HG02623 (cell line): ENCODE measurements around the gene ABCD3.

ENCODE experiments used
- ATAC-seq: cut with Tn5 transposase; IDR thresholded peaks from one replicate; pipeline ENCODE4 v1.9.1; 2021; ENCODE audit warnings: moderate library complexity; ENCODE audit not compliant: unreplicated experiment

ABCD3 gene

DNA sequence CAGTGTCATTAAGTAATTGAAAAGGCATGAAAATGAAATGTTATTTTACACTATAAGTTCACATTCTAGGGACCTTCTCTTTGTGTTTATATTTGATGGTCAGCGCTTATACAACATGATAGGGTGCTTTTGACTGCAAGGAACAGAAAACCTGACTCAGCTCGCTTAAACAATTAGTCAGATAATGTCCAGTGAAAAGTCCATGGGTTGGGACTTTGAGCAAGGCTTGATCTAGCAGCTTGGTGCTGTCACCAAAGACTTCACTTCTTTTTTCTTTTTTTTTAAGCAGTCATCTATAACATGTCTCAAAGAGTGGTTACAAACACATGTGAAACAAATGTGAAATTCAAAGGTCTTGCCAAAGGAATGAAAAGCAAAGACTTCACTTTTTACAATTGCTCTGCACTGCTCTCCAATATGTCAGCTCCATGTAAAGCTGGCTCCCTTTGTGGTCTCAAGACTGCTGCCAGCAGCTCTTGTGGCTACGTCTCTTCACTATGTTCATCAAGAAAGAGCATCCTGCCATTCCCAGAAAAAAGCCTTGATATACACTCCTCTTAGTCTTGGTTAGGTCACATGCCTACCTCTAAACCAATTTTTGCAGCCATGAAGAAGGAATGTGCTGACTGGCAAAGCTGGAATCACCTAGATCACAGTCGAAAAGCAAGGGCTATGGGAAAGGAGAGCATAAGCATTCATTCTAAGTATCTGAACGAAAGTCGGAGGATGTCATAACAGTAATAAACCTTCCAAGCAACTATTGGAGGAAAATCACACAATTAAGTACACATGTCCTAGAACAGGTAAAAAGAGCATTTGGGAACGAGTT, 108.2 kb downstream of the ABCD3 start:
- ATAC-seq, result no peak

DNA sequence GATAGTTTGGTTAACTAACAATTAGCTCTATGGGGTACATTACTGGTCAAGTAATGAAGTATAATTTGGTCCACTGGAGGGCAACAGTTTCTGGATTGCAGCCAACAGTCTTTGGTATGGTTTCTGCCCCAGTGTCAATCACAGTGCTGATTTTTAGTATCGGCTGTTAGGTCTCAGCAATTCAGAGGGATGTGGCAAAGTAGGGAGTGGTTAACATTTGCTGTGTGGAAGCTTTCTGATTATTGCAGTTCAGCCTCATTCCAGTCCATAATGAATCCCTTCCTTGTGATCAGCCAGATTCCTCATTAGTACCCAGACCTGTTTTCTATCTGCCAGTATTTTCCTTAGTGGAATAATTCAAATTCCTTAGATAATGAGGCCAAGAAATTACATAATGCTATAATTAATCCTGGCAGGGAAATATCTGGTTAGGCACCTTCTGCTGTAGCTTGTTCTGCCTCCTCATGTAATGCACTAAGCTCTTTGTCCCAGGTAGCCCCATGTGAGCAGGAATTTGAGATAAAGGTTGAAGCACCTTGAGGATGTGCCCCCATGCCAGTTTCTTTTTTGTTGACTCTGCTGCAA, 109.3 kb downstream of the ABCD3 start:
- no peak for ATAC-seq

DNA sequence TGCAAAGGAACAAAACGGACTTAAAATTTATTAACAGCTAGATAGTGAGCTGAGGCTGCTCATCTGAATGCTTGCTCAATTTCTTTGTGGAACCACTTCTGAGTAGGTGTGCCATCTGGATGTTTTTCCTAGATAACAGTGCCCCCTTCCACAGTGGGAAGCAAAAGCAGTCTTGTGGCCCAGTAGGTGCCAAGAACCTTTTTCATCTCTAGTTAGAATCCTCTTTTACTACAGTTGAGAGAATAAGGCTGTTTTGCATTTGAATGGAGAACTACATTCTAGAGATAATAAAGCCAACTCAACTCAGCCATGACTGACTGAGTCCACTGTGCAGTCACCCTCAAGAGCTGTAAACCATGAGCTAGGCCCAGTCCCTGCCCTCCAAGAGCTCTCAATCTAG, 110.1 kb downstream of the ABCD3 start:
- no peak for ATAC-seq

DNA sequence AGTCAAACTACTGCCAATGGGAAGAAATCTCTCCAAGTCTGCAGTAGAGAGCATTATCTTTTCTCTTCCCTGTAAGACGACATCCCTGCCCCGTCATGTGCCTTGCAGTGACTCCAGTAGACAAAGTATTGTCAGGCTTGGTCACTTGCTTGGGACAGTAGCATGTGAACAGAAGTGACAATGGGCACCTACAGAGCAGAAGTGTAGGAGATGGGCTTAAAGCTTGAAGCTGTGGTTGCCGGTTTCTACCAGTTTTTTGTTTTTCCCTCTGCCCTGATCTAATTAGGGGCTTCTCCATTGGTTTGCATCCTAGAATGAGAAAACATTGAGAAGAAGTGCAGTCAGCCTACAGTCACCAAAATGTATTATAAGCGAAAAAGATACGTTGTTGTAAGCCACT, 110.6 kb downstream of the ABCD3 start:
- no peak for ATAC-seq

DNA sequence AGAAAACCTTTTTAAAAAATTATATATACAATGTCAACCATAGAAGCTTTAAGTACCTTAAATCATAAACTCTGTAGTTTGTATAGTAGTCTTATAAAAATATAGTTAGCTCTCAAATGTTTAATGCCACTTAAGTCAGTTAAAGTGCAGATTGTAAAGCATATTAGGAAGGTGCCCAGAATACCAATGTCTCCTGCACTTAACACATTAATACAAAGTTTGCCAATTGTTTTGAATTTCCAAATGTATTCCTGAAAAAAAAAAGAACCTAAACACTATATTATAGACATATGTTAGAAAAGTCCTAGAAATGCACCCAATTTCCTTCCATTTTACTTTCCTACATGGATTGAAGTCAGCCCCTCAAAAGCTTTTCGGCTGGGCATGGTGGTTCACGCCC, 111.2 kb downstream of the ABCD3 start:
- ATAC-seq, result no peak

DNA sequence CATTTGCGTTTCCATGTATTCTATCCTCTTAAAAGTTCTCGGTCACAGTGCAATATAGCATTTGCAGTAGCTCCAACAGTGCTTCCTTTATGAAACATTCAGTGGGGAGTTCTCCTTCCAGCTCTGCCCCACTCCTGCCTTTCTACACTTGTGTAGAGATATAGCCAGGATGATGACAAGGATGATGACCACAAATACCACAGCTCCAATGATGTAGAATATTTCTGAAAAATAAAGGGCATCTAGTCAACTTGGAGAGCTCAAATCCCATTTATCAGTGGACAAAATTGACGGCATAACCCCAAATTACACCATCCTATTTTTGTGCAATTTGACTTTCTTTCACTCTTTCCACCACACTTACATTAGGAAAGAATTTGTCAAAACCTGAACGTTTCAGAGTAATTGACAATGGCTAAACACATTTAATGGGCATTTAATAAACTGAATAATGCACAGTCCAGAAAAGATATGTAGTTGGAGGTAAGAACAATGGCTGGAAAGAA, 112.2 kb downstream of the ABCD3 start:
- ATAC-seq, result no peak

DNA sequence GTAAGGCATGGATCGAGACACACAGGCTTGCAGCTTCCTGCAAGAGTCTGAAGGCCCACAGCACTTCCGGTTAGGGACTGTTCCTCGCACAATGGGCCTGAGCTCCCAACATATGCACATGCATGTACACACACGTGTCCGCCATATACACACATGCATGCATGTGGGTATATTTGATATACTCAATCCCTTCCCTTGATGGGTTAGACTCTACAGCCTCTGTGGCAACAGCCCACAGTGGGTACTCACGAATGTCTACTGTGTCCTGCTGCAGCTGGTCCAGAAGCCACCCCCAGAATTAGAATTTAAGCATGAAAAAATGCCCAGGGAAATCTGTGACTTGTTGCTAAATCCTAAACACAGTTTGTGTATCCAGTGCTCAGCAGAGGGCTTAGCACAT, 113.5 kb downstream of the ABCD3 start:
- ATAC-seq, result no peak

DNA sequence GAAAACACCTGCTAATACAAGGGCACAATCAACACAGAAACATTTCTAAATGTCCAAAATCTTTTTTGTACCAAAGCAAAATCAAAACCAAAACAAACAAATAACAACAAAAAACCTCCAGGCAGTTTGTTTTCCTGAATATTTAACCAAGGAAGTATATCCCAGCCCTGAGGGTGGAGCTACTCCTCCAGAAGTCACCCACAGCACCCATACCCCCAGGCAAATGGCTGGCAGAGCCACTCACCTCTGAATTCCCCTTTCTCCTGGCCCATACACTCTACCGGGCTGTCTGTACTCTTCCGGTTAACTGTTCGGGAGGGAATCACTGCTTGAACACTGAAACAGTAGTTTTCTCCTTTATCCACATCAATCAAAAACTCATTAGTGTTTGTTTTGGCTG, 113.9 kb downstream of the ABCD3 start:
- ATAC-seq, result no peak

DNA sequence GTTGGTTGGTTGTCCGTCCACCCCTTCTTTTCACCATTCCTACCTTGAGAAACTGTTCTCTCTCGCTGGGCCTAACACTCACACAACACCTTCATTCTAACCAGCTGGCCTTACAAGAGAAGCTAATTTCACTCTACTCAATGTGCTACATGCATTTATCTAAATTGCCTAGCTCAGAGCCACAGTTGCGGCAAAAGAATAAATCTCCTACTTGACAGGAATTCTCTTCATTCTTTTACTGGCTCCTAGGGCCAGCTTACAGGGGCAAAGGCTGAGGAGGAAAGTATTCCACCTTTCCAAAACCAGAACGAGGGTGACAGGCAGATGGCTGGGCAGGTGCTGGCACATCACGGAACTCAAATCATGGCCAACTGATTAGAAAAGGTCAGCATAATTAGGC, 116.9 kb downstream of the ABCD3 start:
- ATAC-seq, result no peak

DNA sequence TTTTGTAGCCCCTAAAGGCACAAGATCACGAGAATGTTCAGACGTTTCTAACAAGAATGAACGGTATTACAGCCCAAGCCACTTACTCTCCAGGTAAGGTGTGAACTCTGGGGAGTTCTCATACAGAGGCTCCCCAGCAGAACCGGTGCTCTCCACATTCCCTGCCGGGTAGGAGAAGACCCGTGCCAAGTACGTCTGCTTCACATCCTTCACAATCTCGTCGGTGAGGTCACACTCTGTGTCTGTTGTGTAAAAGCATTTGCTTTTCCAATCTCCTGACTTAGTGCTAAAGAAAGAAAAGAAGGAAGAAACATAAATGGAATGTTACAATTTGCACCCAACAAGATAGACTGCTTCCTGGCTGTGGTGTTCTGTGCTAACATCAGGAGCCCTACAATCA, 117.7 kb downstream of the ABCD3 start:
- no peak for ATAC-seq

DNA sequence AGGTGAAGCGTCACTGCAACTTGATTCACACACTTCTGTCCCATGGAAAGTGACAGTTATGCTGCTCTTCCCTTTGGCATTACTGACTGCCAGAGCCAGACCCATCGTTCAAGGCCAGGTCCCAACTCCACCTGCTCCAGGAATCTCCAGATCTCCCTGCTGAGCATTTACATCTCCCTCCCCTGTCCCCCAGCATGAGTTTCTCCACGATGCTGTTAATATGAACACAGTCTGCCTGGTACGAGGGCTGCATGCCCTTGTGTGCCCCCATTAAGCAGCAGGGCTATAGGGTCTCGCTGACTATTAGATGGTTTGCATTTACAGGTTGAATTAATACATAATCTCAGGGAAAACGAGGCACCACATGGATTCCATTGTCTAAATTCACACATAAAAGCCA, 119.1 kb downstream of the ABCD3 start:
- ATAC-seq, result no peak

DNA sequence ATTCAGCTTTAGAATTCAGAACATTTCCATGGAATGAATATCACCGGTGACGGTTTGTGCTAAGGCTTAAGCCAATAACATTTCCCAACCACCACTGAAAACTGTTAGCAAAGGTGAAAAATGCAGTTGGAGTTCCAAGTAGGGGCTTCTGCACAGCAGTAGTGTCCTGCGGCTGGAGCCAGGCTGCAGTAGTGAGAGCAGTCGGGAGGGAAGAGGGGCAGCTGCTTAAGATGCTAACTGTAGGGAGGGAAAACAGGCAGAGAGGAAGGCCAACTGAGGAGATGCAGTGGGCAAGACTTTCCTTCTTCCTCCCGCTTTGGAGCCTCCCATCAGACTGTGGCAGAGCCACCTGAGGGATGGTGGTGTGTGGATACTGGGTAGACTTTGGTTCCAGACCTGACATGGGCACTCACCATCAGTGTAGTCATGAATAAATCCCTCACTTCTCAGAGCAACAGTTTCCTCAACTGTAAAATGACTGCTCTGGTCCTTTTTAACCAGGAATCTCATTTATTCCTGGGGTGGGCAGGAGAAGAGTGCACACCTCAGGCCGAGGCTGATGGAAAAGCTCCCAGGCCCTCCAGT, 120.1 kb downstream of the ABCD3 start:
- no peak for ATAC-seq

DNA sequence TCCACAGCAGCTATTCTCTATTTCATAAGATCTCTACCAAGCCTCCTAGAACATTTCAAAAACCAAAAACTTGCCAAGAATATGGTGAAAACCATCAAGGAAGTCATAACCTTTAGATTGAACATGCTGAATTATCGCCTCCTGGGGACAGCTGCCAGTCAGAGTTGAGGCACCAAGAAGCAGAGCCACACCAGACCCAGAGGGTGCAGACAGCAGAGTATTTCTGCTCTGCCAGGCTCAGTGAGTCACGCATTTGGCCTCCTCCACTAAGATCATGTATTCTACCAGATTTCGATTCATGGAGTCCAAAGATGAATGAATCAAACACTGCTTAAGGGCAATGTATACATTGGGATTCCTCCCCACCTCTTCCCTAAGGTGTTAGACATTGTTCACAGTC, 121.3 kb downstream of the ABCD3 start:
- no peak for ATAC-seq

DNA sequence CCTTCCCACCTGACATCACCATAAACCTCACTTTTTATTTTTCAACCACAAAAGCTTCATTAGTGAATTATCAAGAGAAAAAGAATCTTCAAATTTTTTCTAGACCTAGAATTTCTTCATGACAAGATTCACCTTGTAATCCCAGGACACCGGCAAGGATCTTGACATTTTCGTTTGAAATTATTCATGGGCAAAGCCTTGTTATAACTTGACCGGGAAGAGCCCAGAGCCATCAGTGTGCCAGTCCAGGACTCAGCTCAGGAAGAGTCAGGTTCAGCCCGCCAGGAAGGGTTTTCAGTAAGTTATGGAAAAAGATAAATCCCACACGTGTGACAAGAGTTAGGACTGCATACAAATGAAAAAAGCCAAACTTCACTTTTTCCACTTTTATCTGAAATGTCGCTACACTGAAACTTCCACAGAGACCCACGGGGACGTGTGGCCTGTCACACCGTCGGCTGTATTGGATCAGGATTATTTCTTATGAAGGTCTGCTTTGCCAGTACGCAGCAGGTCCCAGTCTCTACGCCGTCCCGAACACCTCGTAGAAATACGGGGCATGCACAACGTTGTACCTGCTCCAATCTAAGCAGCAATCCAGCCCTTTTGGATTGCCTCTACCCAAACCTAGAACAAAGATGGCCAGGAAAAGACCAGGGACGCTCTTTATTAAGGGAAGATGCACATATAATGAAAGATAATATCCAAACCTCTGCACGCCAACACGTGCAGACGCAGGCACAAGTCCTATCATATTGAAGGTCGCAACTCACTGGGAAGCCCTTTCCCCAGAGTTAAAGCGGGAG, 122.5 kb downstream of the ABCD3 start:
- ATAC-seq, result no peak

DNA sequence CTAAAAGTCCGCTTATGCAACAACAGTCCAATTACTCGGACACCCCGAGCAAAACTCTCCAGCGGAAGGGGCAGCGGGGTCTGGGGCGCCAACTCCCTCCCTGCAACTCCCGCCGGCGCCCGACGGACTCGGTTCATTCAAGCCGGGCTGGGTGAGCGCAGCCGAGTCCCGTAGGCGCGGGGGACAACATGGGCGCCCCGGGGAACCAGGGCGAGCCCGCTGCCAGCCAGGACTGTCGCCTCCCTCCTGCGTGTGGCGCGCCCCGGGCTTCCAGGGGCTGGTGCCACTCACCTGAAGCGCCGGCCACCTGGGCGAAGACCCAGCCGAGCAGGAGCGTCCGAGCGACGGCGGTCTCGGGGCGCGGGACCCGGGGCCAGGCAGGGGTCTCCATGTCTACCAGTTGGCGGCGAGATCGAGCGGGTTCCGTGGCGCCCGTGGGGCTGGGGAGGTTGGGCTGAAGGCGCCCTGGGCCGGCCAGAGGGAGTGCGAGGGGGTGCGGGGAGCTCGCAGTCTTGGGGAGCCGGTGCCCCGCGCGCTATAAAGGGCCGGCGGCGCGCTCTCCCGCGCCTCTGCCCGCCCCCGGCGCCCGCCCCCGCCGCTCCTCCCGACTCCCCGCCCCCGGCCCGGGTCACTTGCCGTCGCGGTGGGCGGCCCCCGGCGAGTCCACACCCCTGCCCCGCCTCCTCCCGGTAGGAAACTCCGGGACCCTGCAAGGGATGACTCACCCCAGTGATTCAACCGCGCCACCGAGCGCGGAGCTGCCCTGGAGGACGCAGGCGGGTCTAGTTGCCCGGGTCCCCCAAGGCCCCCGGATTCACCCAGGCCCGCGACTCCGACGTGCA, 123.3 kb downstream of the ABCD3 start, which contains the start of gene F3:
F3 (minus strand) TSS at position 514 of the 842 bp plus-strand sequence; CDS start at position 391, 123 bp downstream.
- peak; percentile 82 for ATAC-seq

DNA sequence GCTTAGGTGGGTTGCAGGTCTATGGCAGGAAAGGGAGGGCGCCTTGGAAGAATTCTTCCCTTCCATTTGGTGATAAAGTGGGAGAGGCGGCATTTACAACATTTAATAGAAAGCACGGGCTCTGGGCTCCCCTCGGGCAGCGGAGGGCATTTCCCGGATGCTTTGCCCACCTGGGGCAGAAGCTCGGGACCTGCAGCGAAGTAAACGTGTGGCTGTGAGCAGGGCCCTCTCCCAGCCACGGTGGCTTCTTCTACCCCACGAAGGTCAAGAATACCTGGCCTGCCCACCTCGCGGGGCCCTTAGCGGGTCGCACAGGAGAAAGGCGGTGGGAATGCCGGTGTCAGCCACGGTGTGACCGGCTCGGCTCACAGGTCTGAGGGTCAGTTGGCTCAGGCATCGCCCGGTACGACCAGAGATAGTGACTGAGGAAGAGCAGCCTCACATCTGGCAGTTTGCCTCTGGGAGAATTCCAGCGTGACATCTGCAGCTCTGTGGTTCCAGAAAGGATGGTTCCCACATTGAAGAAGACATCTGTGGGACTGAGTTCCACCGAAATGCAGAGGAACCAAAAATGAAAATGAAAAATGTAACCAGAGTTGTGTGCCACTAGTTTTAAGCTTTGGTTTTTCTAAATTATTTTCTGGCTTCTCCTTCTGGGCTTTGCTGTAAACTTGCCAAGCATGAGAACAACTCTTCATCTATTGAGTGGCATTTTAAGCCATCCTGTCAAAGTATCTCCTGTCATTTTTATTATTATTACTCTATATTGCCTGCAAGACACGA, 124.1 kb downstream of the ABCD3 start:
- peak; percentile 19 for ATAC-seq

DNA sequence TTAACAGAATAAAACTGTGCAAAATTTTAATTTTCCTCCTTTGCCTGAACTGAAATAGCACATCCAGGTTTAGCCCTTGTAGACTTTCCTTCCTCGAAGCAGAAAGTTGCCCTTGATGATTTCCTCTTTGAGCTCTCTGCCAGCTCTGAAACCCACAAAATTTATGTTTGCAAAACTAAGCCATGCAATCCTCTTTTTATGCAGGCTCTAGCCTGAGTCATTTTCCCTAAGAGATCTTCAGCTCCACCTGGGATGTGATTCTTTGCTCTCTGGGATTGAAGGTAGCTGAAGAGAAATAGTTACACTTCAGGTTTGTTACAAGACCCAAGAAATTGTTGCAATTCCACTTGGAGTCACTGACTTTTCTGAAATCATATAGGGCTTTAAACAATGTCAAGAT, 124.8 kb downstream of the ABCD3 start:
- no peak for ATAC-seq

DNA sequence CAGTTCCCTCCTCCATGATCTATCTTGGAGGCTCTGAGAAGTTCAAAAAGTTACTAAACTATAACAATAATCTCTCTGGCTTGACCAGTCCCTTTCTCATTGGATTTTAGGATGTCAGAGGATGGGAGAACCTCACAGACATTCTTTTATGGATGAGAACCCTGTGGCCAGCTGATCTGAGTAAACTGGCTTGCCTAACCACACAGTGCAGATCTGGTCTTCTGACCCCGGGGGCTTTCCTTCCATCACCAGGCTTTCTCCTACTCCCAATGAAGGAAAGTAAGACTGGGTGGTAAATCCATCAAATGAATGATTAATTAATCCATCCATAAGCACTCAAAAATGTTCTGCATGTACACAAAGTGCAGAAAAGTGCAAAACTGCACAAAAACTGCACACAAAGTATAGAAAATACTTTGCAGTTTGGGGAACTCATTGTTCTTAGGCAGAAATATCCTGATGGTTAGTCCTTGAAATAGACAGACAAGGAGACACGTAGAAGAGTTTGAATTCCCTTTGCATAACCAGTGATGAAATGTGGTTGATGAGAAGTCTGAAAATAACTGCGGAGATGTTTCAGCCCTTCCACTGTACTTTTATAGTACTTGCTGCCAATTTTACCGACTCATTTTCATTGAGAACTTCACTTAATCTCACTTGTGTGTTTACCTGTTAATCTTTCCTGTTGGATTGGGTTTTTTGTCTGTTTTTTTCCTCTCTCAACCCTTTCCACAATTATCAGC, 125.9 kb downstream of the ABCD3 start:
- ATAC-seq, result no peak
